ENCODE results near the gene CHMP2B. TPM values are rescaled to one million over a fixed set of nuclear protein-coding genes. Genes with fewer than 3 reads are reported as not detected.

Gene CHMP2B
- 91.3 to 97.2 TPM (median 91.8 TPM) in 5 replicates for total RNA-seq (2022; extraction: Qiagen RNA extraction)

GRCh38 chr3:87227104-87227834, at the start of gene CHMP2B:
CHMP2B (plus strand) TSS chr3:87227309; CDS start chr3:87227523, 214 bp downstream.

GRCh38 chr3:87276484-87276883, 49.4 kb downstream of the CHMP2B start, which contains the start of gene POU1F1:
POU1F1 (minus strand) TSS chr3:87276584; CDS start chr3:87276462, 122 bp downstream.

Other genes with a start within 250 kb of the CHMP2B start
- 4.2 to 11.5 TPM (median 6.8 TPM) in 5 replicates for gene VGLL3, start 236.2 kb upstream of the CHMP2B start, total RNA-seq (2022; extraction: Qiagen RNA extraction)
- not detected in 5 replicates for gene POU1F1, start 49.3 kb downstream of the CHMP2B start, total RNA-seq (2022; extraction: Qiagen RNA extraction)